Measurements from ENCODE around the gene TAF7. TPM values are rescaled to one million over a fixed set of nuclear protein-coding genes. Genes with fewer than 3 reads are reported as not detected.
"Not testable (repeated sequence)": the region's sequence is repeated elsewhere in the genome, so short reads cannot be mapped to it uniquely, and the experiment has no call there.

TAF7 gene
- total RNA-seq = 45.0 TPM

- peak; percentile 85 to 99 (median 95) for DNase-seq (ENCODE audit: low read depth in 2 of 3, low spot score in 2 of 3)
Measured at GRCh38 chr5:141320225-141321169, at the start of gene TAF7. Gene TAF7 (minus strand): TSS chr5:141320784. CDS start chr5:141320044, 740 bp downstream.

- DNase-seq (ENCODE audit: low read depth in 2 of 3, low spot score in 2 of 3) = no peak
Measured at GRCh38 chr5:141366016-141366896, 45.7 kb upstream of the TAF7 start.

GRCh38 chr5:141363952-141364660, 43.5 kb upstream of the TAF7 start, which contains the start of gene PCDHGA5:
Gene PCDHGA5 (plus strand): TSS chr5:141364162. CDS start chr5:141364331, 169 bp downstream.
- DNase-seq (ENCODE audit: low read depth in 2 of 3, low spot score in 2 of 3) = no peak

- DNase-seq (ENCODE audit: low read depth in 2 of 3, low spot score in 2 of 3) = no peak
Measured at GRCh38 chr5:141362719-141363118, 42.1 kb upstream of the TAF7 start.

GRCh38 chr5:141360685-141361084, 40.1 kb upstream of the TAF7 start:
- no peak for DNase-seq (ENCODE audit: low read depth in 2 of 3, low spot score in 2 of 3)

- DNase-seq (ENCODE audit: low read depth in 2 of 3, low spot score in 2 of 3) = peak in 1 of 3 donors; percentile 62
Measured at GRCh38 chr5:141359790-141360426, 39.3 kb upstream of the TAF7 start, which contains the start of gene PCDHGB2. Gene PCDHGB2 (plus strand): TSS chr5:141359994. CDS start chr5:141360136, 142 bp downstream.

GRCh38 chr5:141356950-141357349, 36.4 kb upstream of the TAF7 start:
- DNase-seq (ENCODE audit: low read depth in 2 of 3, low spot score in 2 of 3) = no peak

- DNase-seq (ENCODE audit: low read depth in 2 of 3, low spot score in 2 of 3) = no peak
Measured at GRCh38 chr5:141356133-141356532, 35.5 kb upstream of the TAF7 start.

GRCh38 chr5:141355641-141356040, 35.1 kb upstream of the TAF7 start:
- DNase-seq (ENCODE audit: low read depth in 2 of 3, low spot score in 2 of 3) = no peak

GRCh38 chr5:141354900-141355469, 34.4 kb upstream of the TAF7 start, which contains the start of gene PCDHGA4:
Gene PCDHGA4 (plus strand): TSS chr5:141355021. CDS start chr5:141355108, 87 bp downstream.
- DNase-seq (ENCODE audit: low read depth in 2 of 3, low spot score in 2 of 3) = peak in 1 of 3 donors; percentile 9

- no peak for DNase-seq (ENCODE audit: low read depth in 2 of 3, low spot score in 2 of 3)
Measured at GRCh38 chr5:141351591-141351990, 31.0 kb upstream of the TAF7 start.

- peak in 1 of 3 donors; percentile 31 for DNase-seq (ENCODE audit: low read depth in 2 of 3, low spot score in 2 of 3)
Measured at GRCh38 chr5:141349917-141350619, 29.5 kb upstream of the TAF7 start, which contains the start of gene PCDHGB1. Gene PCDHGB1 (plus strand): TSS chr5:141350099. CDS start chr5:141350261, 162 bp downstream.

- not testable (repeated sequence) for DNase-seq (ENCODE audit: low read depth in 2 of 3, low spot score in 2 of 3)
Measured at GRCh38 chr5:141346017-141346416, 25.4 kb upstream of the TAF7 start.

GRCh38 chr5:141345327-141345726, 24.7 kb upstream of the TAF7 start:
- DNase-seq (ENCODE audit: low read depth in 2 of 3, low spot score in 2 of 3) = no peak

GRCh38 chr5:141343953-141344463, 23.4 kb upstream of the TAF7 start:
- DNase-seq (ENCODE audit: low read depth in 2 of 3, low spot score in 2 of 3) = no peak

GRCh38 chr5:141343242-141343952, 22.8 kb upstream of the TAF7 start, which contains the start of gene PCDHGA3:
Gene PCDHGA3 (plus strand): TSS chr5:141343829. CDS start chr5:141344034, 205 bp downstream.
- peak in 1 of 3 donors; percentile 52 for DNase-seq (ENCODE audit: low read depth in 2 of 3, low spot score in 2 of 3)

- no peak for DNase-seq (ENCODE audit: low read depth in 2 of 3, low spot score in 2 of 3)
Measured at GRCh38 chr5:141342773-141343172, 22.2 kb upstream of the TAF7 start.
